Amygdala (tissue), 56 donors: Measurements from ENCODE around the gene CAST.

ENCODE experiments used
- DNase-seq, 56 donors: peaks; one replicate each; lab custom pipeline; 2025; lab: John Stamatoyannopoulos, UW

The CAST gene

GRCh38 chr5:96641368-96642280, 20.6 kb upstream of the CAST start:
- no peak for DNase-seq

- DNase-seq: no peak
Measured at GRCh38 chr5:96642281-96642640, 19.9 kb upstream of the CAST start.

GRCh38 chr5:96645091-96645490, 17.1 kb upstream of the CAST start:
- DNase-seq: no peak

- no peak for DNase-seq
Measured at GRCh38 chr5:96648023-96648422, 14.2 kb upstream of the CAST start.

GRCh38 chr5:96648593-96648992, 13.6 kb upstream of the CAST start:
- DNase-seq: no peak

- DNase-seq: no peak
Measured at GRCh38 chr5:96649251-96649662, 12.9 kb upstream of the CAST start.

- DNase-seq: no peak
Measured at GRCh38 chr5:96649681-96650540, 12.3 kb upstream of the CAST start.

- no peak for DNase-seq
Measured at GRCh38 chr5:96651047-96651446, 11.1 kb upstream of the CAST start.

GRCh38 chr5:96651948-96652753, 10.0 kb upstream of the CAST start:
- DNase-seq: no peak

GRCh38 chr5:96652769-96653454, 9.3 kb upstream of the CAST start:
- no peak for DNase-seq

GRCh38 chr5:96654209-96654608, 8.0 kb upstream of the CAST start:
- DNase-seq: no peak

- DNase-seq: no peak
Measured at GRCh38 chr5:96655085-96655484, 7.1 kb upstream of the CAST start.

- no peak for DNase-seq
Measured at GRCh38 chr5:96655506-96655905, 6.7 kb upstream of the CAST start.

- DNase-seq: no peak
Measured at GRCh38 chr5:96657068-96657467, 5.1 kb upstream of the CAST start.

- DNase-seq: no peak
Measured at GRCh38 chr5:96658272-96658671, 3.9 kb upstream of the CAST start.

GRCh38 chr5:96659170-96659569, 3.0 kb upstream of the CAST start:
- no peak for DNase-seq

- DNase-seq: peak in 4 of 56 donors; percentile 8 to 13 (median 10)
Measured at GRCh38 chr5:96660971-96661854, 963 bp upstream of the CAST start.

- DNase-seq: peak in 55 of 56 donors; percentile 39 to 93 (median 81)
Measured at GRCh38 chr5:96662725-96663518, 746 bp downstream of the CAST start.
